Neural cell (in vitro differentiated cells): ENCODE data around the gene LAMA5. TPM values are rescaled to one million over a fixed set of nuclear protein-coding genes. Genes with fewer than 3 reads are reported as not detected.

Experiments
- H2AFZ ChIP-seq: fragments of 200-600, 300-800 bp; sonication (generic), shearing (Covaris generic); 2 replicates; pipeline ENCODE4 v1.6.0; 2014; ENCODE audit warnings: low read depth, mild to moderate bottlenecking, antibody characterized with exemption, low read length, moderate library complexity
- H3F3A ChIP-seq: fragments of 200-600 bp; shearing (Covaris generic); 2 replicates; pipeline ENCODE4 v1.6.1; 2016; ENCODE audit warnings: mild to moderate bottlenecking, moderate library complexity, mixed read lengths, antibody characterized with exemption, low read length; ENCODE audit not compliant: insufficient read depth, poor library complexity, severe bottlenecking
- H3K27ac ChIP-seq: fragments of 200-600, 300-800 bp; sonication (generic), shearing (Covaris generic); 2 replicates; pipeline ENCODE4 v1.5.1; 2014; ENCODE audit warnings: mild to moderate bottlenecking, low read length, moderate library complexity
- H3K27me3 ChIP-seq: fragments of 300-800, 200-600 bp; sonication (generic), shearing (Covaris generic); 2 replicates; pipeline ENCODE4 v1.6.0; 2014; ENCODE audit warnings: mild to moderate bottlenecking, low read depth, low read length, moderate library complexity; ENCODE audit not compliant: insufficient read depth
- H3K36me3 ChIP-seq: fragments of 300-800, 200-600 bp; sonication (generic), shearing (Covaris generic); 2 replicates; pipeline ENCODE4 v1.5.1; 2014; ENCODE audit warnings: mild to moderate bottlenecking, antibody characterized with exemption, low read length, moderate library complexity; ENCODE audit not compliant: insufficient read depth
- H3K4me2 ChIP-seq: fragments of 300-800, 200-600 bp; sonication (generic), shearing (Covaris generic); 2 replicates; pipeline ENCODE4 v1.6.0; 2014; ENCODE audit warnings: mild to moderate bottlenecking, low read length
- H3K4me3 ChIP-seq: fragments of 300-800, 200-600 bp; sonication (generic), shearing (Covaris generic); 2 replicates; pipeline ENCODE4 v1.5.1; 2014; ENCODE audit warnings: mild to moderate bottlenecking, low read length, moderate library complexity
- H3K79me2 ChIP-seq: fragments of 200-600 bp; shearing (Covaris generic); replicated peaks from 2 replicates; pipeline ENCODE4 v1.6.0; 2014; ENCODE audit warnings: mild to moderate bottlenecking, low read length, moderate library complexity; ENCODE audit not compliant: insufficient read depth
- H3K9ac ChIP-seq: fragments of 300-800, 200-600 bp; sonication (generic), shearing (Covaris generic); 2 replicates; pipeline ENCODE4 v1.6.1; 2016; ENCODE audit warnings: mild to moderate bottlenecking, low read length, mixed read lengths
- H3K9me2 ChIP-seq: fragments of 200-600 bp; shearing (Covaris generic); 2 replicates; pipeline ENCODE4 v1.6.1; 2016; ENCODE audit warnings: mild to moderate bottlenecking, low read length, mixed read lengths; ENCODE audit not compliant: insufficient read depth
- H3K9me3 ChIP-seq: fragments of 200-600, 300-800 bp; sonication (generic), shearing (Covaris generic); 2 replicates; pipeline ENCODE4 v1.6.1; 2016; ENCODE audit warnings: mild to moderate bottlenecking, mixed run types, low read length, moderate library complexity, mixed read lengths
- H4K20me1 ChIP-seq: fragments of 200-600 bp; shearing (Covaris generic); 2 replicates; pipeline ENCODE4 v1.6.1; 2016; ENCODE audit warnings: mild to moderate bottlenecking, mixed run types; ENCODE audit not compliant: insufficient read depth
- CTCF ChIP-seq: fragments of 450-650 bp; IDR thresholded peaks from 2 replicates; pipeline ENCODE4 v1.5.1; 2014; ENCODE audit warnings: antibody characterized with exemption, mild to moderate bottlenecking, moderate library complexity; ENCODE audit not compliant: poor library complexity, severe bottlenecking
- EP300 ChIP-seq: fragments of 450-650 bp; conservative IDR thresholded peaks from 2 replicates; pipeline ENCODE4 v1.6.1; 2014; ENCODE audit warnings: antibody characterized with exemption, mild to moderate bottlenecking, moderate library complexity; ENCODE audit not compliant: poor library complexity, severe bottlenecking
- EZH2 ChIP-seq: fragments of 200-600, 300-800 bp; shearing (Covaris generic), sonication (generic); IDR thresholded peaks from 2 replicates; pipeline ENCODE4 v1.6.1; 2014; ENCODE audit warnings: antibody characterized with exemption, low read length, borderline replicate concordance, mild to moderate bottlenecking; ENCODE audit not compliant: insufficient read depth, poor library complexity, severe bottlenecking
- MXI1 ChIP-seq: fragments of 450-650 bp; conservative IDR thresholded peaks from 2 replicates; pipeline ENCODE4 v1.6.1; 2014; ENCODE audit warnings: antibody characterized with exemption, mild to moderate bottlenecking; ENCODE audit not compliant: poor library complexity, severe bottlenecking
- POLR2AphosphoS5 ChIP-seq: IDR thresholded peaks from 2 replicates; pipeline ENCODE4 v1.6.1; 2012
- RAD21 ChIP-seq: fragments of 450-650 bp; conservative IDR thresholded peaks from 2 replicates; pipeline ENCODE4 v1.6.1; 2014; ENCODE audit warnings: antibody characterized with exemption, mild to moderate bottlenecking, moderate library complexity
- REST ChIP-seq: IDR thresholded peaks from 2 replicates; pipeline ENCODE4 v1.6.1; 2012; ENCODE audit warnings: borderline replicate concordance
- SMC3 ChIP-seq: fragments of 450-650 bp; conservative IDR thresholded peaks from 2 replicates; pipeline ENCODE4 v1.6.1; 2014; ENCODE audit warnings: antibody characterized with exemption, mild to moderate bottlenecking, moderate library complexity; ENCODE audit not compliant: poor library complexity
- TAF1 ChIP-seq: IDR thresholded peaks from 2 replicates; pipeline ENCODE4 v1.6.1; 2012; ENCODE audit warnings: low read depth
- polyA plus RNA-seq: library from polyadenylated mRNA; depleted of rRNA; stranded (reverse); fragments of >200 nt; gene quantifications from 2 replicates; pipeline ENCODE4 v1.2.3, GENCODE V29; 2014

The LAMA5 gene
- polyA plus RNA-seq, 1 donor from 2014 or later, result 27.2 TPM

DNA sequence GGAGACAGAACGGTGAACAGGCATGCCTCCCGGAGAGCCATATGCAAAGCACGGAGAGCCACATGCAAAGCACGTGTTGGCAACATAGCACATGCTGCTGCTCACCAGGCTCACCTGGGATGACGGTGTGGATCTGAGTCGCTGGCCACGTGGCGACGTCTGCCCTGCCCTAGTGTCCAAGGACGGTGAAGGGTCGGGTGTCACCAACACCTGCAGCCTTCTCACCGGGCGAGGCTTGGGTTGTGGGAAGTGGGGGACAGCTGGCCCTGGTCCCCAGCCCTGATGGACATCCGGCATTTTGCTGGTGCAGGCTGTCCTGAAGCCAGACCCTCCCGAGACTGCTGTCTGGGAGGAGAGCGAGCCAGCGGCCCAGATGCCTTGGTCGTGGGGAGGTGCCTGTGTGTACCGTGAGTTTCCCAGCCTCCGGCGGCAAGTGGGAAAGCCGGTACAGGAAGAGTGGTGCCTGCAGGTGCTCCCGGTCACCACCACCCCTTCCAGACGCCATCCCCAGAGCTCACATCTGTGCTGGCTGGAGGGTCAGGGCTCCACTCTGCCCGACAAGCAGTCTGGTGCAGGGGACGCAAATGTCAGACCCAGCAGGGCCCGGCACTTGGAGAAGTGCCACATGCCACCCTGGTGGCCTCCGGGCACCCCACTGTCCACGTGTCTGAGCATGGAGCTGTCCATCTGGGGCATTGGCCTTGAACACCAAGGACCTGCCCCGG, 70.2 kb downstream of the LAMA5 start:
- Histone ChIP-seq H3F3A (no peaks in the 10 kb centered on the region), H2AFZ (no peak overlapping the region), H3K9me3 (no peaks in the 10 kb centered on the region), H3K27me3 (no peaks in the 10 kb centered on the region), H3K27ac (no peak overlapping the region), H3K36me3 (no peaks in the 10 kb centered on the region), H3K9me2 (no peaks in the 10 kb centered on the region), H3K9ac (no peak overlapping the region), H3K4me3 (no peak overlapping the region), H4K20me1 (no peaks in the 10 kb centered on the region), H3K79me2 (no peaks in the 10 kb centered on the region), H3K4me2 (no peak overlapping the region)
- TF ChIP-seq RAD21, result no peak
- no peak for TF ChIP-seq REST
- no peak for TF ChIP-seq EZH2
- TF ChIP-seq EP300, result no peak
- TF ChIP-seq MXI1, result no peak
- no peak for TF ChIP-seq CTCF
- TF ChIP-seq SMC3, result no peak
- TF ChIP-seq TAF1, result no peak

DNA sequence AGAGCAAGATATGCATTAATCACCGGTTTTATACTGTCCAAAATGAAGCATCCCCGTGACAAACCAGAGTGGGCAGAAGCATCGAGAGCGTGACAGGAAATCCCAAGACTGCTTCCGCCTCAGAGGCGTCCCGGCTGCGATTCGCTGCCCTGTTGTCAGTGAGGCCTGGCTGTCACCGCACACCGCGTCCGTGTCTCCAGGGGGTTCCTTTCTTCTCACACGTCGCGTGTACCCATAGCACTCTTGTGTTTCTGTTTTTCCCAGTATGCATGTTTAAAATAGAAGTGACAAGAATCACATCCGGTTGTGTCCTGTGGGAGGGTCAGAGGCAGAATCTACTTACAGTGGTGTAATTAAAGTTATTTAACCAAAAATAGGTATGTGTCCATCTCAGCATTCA, 72.6 kb downstream of the LAMA5 start:
- no peak overlapping the region for H3K4me2 ChIP-seq
- no peaks in the 10 kb centered on the region for H3K27me3 ChIP-seq
- peaks cover 6% of the 10 kb centered on the region for H3K36me3 ChIP-seq

More for the DNA sequence above, 72.6 kb downstream of the LAMA5 start:
- Histone ChIP-seq H3F3A (no peaks in the 10 kb centered on the region), H3K9ac (no peak overlapping the region), H3K9me3 (no peaks in the 10 kb centered on the region), H3K9me2 (no peaks in the 10 kb centered on the region), H3K79me2 (no peaks in the 10 kb centered on the region), H3K27ac (no peak overlapping the region), H4K20me1 (no peaks in the 10 kb centered on the region), H2AFZ (no peak overlapping the region), H3K4me3 (no peak overlapping the region)
- no peak for TF ChIP-seq MXI1
- no peak for TF ChIP-seq POLR2AphosphoS5
- no peak for TF ChIP-seq EZH2
- no peak for TF ChIP-seq REST
- TF ChIP-seq RAD21, result no peak
